ENCODE measurements around the gene ANKFN1.

ANKFN1 gene

GRCh38 chr17:56448371-56448770 is 295.1 kb downstream of the ANKFN1 start:
- no peak for DNase-seq

DNA sequence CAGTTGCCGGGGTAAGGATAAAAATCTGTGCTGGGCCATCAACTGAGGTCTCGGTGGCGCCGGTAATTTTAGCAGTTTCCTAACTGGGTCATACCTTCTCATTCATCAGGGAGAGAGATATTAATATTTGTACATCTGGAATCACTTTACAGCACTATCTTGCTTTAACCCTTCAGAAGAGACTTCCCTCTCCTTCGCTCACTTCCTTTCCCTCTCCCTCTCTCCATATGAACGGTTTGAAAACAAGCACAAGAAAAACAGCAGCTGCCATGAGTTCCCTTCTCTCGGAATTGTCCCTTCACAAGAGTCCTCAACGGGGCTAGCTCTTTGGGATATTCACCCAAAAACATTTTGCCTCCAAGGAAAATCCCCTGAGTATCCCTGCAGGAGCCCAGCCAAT is 295.9 kb downstream of the ANKFN1 start:
- DNase-seq = no peak

GRCh38 chr17:56451629-56452028 is 298.4 kb downstream of the ANKFN1 start:
- no peak for DNase-seq

GRCh38 chr17:56452461-56452860 is 299.2 kb downstream of the ANKFN1 start:
- no peak for DNase-seq

- DNase-seq = no peak
These were observed 304.2 kb downstream of the ANKFN1 start for GRCh38 chr17:56457501-56457900.

DNA sequence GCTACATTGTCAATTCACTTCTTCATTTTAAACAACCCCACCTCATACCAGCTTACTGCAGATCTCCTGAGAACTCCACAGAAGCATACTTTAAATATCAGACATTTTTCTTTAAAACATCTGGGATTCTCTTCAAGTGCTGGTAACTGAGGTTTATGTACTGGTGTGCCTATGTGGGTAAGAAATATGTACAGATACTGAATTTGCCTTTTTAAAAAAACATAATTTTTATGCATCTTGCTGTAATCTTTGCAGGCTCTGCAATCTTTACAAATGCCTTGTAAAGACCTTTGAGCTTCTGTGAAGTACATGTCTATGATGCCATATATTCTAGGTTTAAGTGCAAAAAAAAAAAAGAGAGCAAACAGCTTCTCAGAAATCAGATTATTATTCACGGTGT is 312.6 kb downstream of the ANKFN1 start:
- DNase-seq = no peak

GRCh38 chr17:56468840-56469239 is 315.6 kb downstream of the ANKFN1 start:
- DNase-seq = no peak

DNA sequence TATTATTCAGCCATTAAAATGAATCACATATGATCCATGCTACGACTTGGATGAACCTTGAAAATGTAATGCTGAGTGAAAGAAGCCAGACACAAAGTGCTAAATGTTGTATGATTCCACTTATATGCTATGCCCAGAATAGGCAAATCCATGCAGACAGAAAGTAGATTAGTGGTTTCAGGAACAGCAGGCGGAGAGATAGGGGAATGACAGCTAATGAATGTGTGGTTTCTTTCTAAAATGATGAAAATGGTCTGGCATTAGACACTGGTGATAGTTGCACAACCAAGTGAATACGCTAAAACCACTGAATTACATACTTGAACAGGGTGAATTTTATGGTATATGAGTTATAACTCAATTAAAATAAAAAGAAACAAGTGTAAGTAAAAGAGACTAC is 318.4 kb downstream of the ANKFN1 start:
- DNase-seq = no peak

DNA sequence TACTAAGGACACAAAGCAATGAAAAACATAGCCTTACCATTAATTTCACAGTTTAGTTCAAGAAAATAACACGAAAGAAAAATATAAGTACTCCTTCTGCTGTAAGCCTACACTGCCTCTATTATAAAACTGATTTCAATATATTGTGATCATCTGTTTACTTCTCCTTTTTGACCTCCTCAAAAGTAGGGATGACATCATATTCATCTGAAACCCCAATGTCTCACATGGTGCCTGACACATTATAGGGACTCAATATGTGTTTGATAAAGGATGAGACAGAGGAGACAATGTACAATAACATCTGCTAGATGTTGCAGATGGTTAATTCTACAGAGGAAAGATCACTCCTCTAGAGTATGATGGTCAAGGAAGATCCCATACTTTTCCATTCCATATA is 321.8 kb downstream of the ANKFN1 start:
- no peak for DNase-seq

- DNase-seq = no peak
These were observed 325.7 kb downstream of the ANKFN1 start for GRCh38 chr17:56478836-56479447.

- DNase-seq = no peak
These were observed 327.2 kb downstream of the ANKFN1 start for GRCh38 chr17:56480501-56480900.

DNA sequence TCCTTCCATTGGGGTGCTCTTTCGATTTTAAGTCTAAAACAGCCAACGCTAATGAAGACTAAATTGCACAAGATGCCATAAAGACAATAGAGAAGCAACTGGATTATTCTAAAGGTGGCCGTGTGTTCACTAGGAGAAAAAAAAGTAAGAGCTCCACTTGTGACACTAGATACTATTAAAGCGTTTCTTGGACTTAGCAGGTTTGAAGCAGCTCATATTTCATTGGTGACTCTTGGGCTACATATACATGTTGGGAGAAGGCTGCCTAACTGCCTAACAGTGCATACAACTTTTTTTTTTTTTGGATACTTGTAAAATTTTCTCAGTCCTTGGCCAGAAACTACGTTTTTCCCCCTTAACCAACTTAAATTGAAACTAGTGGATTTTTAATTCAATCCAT is 328.4 kb downstream of the ANKFN1 start:
- DNase-seq = no peak

DNA sequence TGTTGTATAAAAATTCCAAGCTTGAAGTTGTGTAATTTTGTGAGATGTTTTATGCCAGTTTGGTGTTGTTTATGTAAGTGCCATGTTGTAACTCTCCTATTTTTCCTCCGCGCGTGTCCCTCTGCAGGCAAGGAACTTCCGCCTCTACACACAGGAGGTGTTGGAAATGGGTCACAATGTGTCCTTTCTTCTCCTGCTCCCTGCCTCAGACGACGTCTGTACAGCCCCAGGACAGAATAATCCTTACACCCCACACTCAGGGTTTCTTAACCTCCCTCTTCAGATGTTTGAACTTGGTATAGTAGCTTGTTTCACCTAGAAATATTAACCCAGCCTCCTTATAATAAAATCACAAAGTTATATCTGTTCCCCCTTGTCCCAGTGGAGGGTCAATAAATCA is 329.0 kb downstream of the ANKFN1 start:
- DNase-seq = no peak

- no peak for DNase-seq
These were observed 333.5 kb downstream of the ANKFN1 start for GRCh38 chr17:56486732-56487131.

DNA sequence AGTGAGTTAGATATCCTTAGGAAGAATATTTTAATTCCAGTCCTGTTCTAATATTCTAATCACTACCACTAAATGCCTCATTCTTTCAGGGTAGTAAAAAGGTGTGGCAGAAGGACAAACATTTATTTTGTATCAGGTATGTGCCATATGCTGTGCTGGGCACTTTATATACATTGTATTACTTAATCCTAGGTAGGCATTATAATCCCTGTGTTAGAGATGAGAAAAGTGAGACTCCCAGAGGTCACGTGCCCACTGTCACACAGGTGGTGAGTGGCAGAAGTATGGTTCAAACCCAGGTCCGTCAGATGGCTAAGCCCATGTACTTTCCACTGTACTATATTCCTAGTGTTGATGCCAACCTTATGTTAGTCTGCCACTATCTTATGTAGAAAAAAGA is 335.5 kb downstream of the ANKFN1 start:
- no peak for DNase-seq

- DNase-seq = no peak
These were observed 336.7 kb downstream of the ANKFN1 start for GRCh38 chr17:56489980-56490379.

- no peak for DNase-seq
These were observed 342.3 kb downstream of the ANKFN1 start for GRCh38 chr17:56495556-56495955.

DNA sequence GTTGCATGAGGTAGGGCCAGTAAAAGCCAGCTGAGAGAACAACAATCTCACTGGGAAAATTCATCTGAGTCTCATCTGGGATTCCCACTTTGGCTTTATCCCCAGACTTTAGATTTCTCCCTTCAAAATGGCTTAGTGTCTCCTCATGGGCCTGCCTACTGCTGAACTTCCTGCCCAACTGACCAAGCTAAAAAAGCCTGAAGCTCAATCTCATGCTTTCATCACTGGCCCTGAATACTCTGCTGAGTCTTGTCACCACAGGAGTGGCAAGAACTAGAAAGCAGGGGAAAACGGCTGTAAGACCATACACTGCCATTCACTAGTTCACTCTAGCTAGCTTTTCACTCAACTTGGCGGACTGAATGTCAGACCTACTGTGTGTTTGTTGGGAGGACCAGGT is 343.9 kb downstream of the ANKFN1 start:
- no peak for DNase-seq

GRCh38 chr17:56499799-56500388 is 346.6 kb downstream of the ANKFN1 start:
- peak; percentile 3 for DNase-seq

DNA sequence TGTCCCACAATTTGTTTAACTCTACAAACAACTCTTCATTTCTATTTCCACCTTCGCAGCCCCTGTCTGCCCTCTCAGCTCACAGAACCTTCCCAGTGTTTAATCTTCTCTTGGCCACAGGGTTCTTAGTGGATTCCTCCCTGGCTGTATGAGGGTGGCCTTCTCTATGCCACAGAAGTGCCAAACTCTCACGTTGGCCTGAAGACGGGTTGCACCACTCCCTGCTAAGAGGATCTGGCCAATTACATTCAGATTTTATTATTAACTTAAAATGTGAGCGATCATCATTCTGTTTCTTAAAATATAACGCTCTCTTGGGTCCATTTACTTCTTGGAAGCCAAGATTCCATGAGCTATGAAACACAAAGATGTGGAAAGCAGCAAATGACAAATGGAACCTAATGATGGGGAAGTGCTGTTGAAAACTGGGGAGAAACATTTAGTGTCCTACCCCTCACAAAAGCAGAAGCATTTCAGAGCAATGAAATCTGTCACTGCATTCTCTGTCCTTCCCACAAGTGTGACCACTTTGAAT is 348.9 kb downstream of the ANKFN1 start:
- no peak for DNase-seq

- no peak for DNase-seq
These were observed 352.0 kb downstream of the ANKFN1 start for GRCh38 chr17:56505154-56505756.

GRCh38 chr17:56506349-56506748 is 353.1 kb downstream of the ANKFN1 start:
- DNase-seq = no peak

- no peak for DNase-seq
These were observed 357.5 kb downstream of the ANKFN1 start for GRCh38 chr17:56510554-56511342.

DNA sequence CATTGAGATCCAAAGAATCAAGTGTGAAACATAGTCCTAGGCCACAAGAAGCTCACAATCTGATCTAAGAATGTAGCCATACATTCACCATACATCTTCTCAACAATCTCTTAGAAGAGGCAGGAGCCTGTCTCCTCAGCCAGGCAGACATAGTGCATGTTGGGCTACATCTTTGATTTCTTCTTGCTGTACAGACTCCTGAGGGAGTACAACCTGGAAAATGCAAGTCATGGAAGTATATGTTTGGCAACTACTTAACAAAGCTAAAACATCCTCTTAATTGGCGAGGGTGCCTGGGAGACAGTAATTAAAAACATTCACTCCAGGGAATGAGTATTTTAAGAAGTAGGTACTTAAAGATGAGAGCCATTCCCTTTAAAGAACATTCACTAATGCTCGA is 361.0 kb downstream of the ANKFN1 start:
- no peak for DNase-seq
